Measurements from ENCODE around the gene PAXIP1.

DNA sequence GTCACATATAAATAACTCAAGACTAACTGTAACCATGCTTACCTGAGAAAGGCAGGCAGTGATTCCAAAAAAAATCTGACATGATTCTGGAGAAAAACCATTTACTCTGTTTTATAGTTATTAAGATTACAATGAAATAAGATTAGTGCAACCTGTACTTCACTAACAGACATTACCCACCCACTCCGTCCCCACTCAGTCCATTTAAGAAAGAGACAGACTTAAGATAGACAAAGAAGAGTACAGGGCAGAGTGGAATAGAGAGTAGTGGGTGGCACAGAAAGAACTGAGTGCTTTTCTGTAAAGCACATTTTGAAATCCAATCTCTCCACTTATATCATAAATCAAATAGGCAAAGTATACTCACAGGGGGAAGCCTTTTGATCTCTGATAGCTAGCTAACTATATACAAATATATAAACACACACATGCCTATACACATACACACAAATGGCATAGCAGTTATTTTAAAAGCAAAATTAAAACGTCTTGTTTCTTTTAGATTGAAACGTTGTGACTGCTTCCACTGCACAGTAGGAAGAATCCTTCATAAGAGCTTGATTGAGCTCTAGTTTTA lies 11.9 kb downstream of the PAXIP1 start:
- TF ChIP-seq, protein P1, sequence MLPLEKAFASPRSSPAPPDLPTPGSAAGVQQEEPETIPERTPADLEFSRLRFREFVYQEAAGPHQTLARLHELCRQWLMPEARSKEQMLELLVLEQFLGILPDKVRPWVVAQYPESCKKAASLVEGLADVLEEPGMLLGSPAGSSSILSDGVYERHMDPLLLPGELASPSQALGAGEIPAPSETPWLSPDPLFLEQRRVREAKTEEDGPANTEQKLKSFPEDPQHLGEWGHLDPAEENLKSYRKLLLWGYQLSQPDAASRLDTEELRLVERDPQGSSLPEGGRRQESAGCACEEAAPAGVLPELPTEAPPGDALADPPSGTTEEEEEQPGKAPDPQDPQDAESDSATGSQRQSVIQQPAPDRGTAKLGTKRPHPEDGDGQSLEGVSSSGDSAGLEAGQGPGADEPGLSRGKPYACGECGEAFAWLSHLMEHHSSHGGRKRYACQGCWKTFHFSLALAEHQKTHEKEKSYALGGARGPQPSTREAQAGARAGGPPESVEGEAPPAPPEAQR (tag by site-specific recombination; IDR thresholded peaks at IDR 0.05) = no peak
- TF ChIP-seq CTCF (tag by site-specific recombination; IDR thresholded peaks at IDR 0.05) (no peak), TCF7L2 (IDR thresholded peaks at IDR 0.05; ENCODE audit: borderline replicate concordance, low read depth, low read length) (peak; percentile 94), KLF7 (tag by site-specific recombination; IDR thresholded peaks at IDR 0.05; ENCODE audit: borderline replicate concordance) (no peak), ZNF404 (tag by site-specific recombination; IDR thresholded peaks at IDR 0.05) (no peak), PBX3 (CRISPR knock-in tag; IDR thresholded peaks at IDR 0.05) (no peak), ELK4 (IDR thresholded peaks at IDR 0.05; ENCODE audit: borderline replicate concordance, low read depth, low read length) (no peak), ZNF398 (tag by site-specific recombination; IDR thresholded peaks at IDR 0.05) (no peak), ZNF571 (tag by site-specific recombination; IDR thresholded peaks at IDR 0.05) (no peak), ZNF239 (tag by site-specific recombination; IDR thresholded peaks at IDR 0.05) (no peak), ZNF776 (tag by site-specific recombination; IDR thresholded peaks at IDR 0.05; ENCODE audit: borderline replicate concordance) (no peak), ZNF211 (tag by site-specific recombination; IDR thresholded peaks at IDR 0.05; ENCODE audit: low read depth) (no peak)
- TF ChIP-seq, protein P2, sequence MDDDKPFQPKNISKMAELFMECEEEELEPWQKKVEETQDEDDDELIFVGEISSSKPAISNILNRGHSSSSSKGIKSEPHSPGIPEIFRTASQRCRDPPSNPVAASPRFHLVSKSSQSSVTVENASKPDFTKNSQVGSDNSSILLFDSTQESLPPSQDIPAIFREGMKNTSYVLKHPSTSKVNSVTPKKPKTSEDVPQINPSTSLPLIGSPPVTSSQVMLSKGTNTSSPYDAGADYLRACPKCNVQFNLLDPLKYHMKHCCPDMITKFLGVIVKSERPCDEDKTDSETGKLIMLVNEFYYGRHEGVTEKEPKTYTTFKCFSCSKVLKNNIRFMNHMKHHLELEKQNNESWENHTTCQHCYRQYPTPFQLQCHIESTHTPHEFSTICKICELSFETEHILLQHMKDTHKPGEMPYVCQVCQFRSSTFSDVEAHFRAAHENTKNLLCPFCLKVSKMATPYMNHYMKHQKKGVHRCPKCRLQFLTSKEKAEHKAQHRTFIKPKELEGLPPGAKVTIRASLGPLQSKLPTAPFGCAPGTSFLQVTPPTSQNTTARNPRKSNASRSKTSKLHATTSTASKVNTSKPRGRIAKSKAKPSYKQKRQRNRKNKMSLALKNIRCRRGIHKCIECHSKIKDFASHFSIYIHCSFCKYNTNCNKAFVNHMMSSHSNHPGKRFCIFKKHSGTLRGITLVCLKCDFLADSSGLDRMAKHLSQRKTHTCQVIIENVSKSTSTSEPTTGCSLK (tag by site-specific recombination; IDR thresholded peaks at IDR 0.05) = no peak
